Thyroid gland (tissue), 4 donors: ENCODE data around the gene PEX7. TPM values are rescaled to one million over a fixed set of nuclear protein-coding genes. Genes with fewer than 3 reads are reported as not detected.
"Not testable (repeated sequence)": the region's sequence is repeated elsewhere in the genome, so short reads cannot be mapped to it uniquely, and the experiment has no call there.

Source experiments
- DNase-seq, 2 donors: peaks; one replicate each; pipeline ENCODE4 v3.0.0-alpha.2; 2019
- H3K27ac ChIP-seq, 3 donors: fragments of 200-600 bp; sonication (generic); 1 replicate in 2 of 3; 2 replicates in 1 of 3; pipeline ENCODE4 v1.5.1; 2016 to 2019; ENCODE audit warnings: mild to moderate bottlenecking in 1 of 3, moderate library complexity in 1 of 3
- H3K27me3 ChIP-seq: fragments of 200-600 bp; sonication (generic); one replicate; pipeline ENCODE4 v1.5.1; 2019
- H3K36me3 ChIP-seq, 2 donors: fragments of 200-600 bp; sonication (generic); one replicate each; pipeline ENCODE4 v1.5.1; 2016 to 2019
- H3K4me1 ChIP-seq, 2 donors: fragments of 200-600 bp; sonication (generic); one replicate each; pipeline ENCODE4 v1.5.1; 2017 to 2019
- H3K4me3 ChIP-seq, 3 donors: fragments of 200-600 bp; sonication (generic); replicated peaks in 1 of 3; 1 replicate in 2 of 3; 2 replicates in 1 of 3; pipeline ENCODE4 v1.5.1; 2016; ENCODE audit warnings: mild to moderate bottlenecking in 1 of 3
- H3K9me3 ChIP-seq: fragments of 200-600 bp; sonication (generic); one replicate; pipeline ENCODE4 v1.5.1; 2017
- CTCF ChIP-seq, 6 experiments: fragments of 200-600 bp in 3 of 6; fragments of 450-650 bp in 3 of 6; sonication (generic) in 3 of 6; IDR thresholded peaks; one replicate each; pipeline ENCODE4 v1.5.1; 2016 to 2019; ENCODE audit warnings: antibody characterized with exemption in 6 of 6, mild to moderate bottlenecking in 2 of 6, inconsistent platforms in 1 of 6, moderate library complexity in 1 of 6
- POLR2A ChIP-seq, 2 donors: fragments of 450-650 bp; IDR thresholded peaks; one replicate each; pipeline ENCODE4 v1.6.1; 2017; ENCODE audit warnings: antibody characterized with exemption in 2 of 2, mild to moderate bottlenecking in 2 of 2, moderate library complexity in 1 of 2
- WGBS, 2 donors: methylation state at CpG; one replicate each; pipeline ENCODE4 v1.1.5; 2017; 5-methylcytosine and 5-hydroxymethylcytosine counted together
- intact Hi-C: fragments of 100-400 bp; cut with DNase I; formaldehyde crosslinking; loops from one replicate; pipeline ENCODE4 v1.15.1; 2023
- total RNA-seq, 4 donors: library from RNA; depleted of rRNA; stranded (reverse); fragments of >200 nt; gene quantifications; one replicate each; pipeline ENCODE4 v1.2.3, GENCODE V29; 2016

PEX7 gene
- total RNA-seq, 4 donors from 2014 or later: 16.4 to 23.9 (median 18.2) TPM

- H3K9me3 ChIP-seq: no peaks in the 10 kb centered on the region
- no peaks in the 10 kb centered on the region for H3K27me3 ChIP-seq
- 69 to 74% methylated on average over 4 of the region's 4 CpGs for WGBS, 2 donors
- DNase-seq: no peak
- no peaks in the 10 kb centered on the region for H3K36me3 ChIP-seq
- no peak for TF ChIP-seq CTCF (IDR thresholded peaks at IDR 0.05)
- TF ChIP-seq POLR2A (IDR thresholded peaks at IDR 0.05): no peak
- intact Hi-C loops: no loop called here
- no peak overlapping the region for H3K4me3 ChIP-seq
- no peaks in the 10 kb centered on the region for H3K4me1 ChIP-seq
- H3K27ac ChIP-seq: no peak overlapping the region
These were observed 123.3 kb downstream of the PEX7 start for GRCh38 chr6:136945711-136946121.

GRCh38 chr6:136947037-136947436 is 124.6 kb downstream of the PEX7 start:
- TF ChIP-seq POLR2A (IDR thresholded peaks at IDR 0.05) (no peak), CTCF (IDR thresholded peaks at IDR 0.05) (no peak)
- Histone ChIP-seq H3K36me3 (no peaks in the 10 kb centered on the region), H3K27ac (no peak overlapping the region), H3K4me3 (no peak overlapping the region), H3K27me3 (no peaks in the 10 kb centered on the region), H3K4me1 (no peaks in the 10 kb centered on the region), H3K9me3 (no peaks in the 10 kb centered on the region)
- 59 to 61% methylated on average over 9 of the region's 9 CpGs for WGBS, 2 donors
- DNase-seq: no peak
- intact Hi-C loops: no loop called here

- H3K9me3 ChIP-seq, DNase-seq, H3K27ac ChIP-seq, H3K36me3 ChIP-seq, H3K4me3 ChIP-seq, H3K27me3 ChIP-seq, H3K4me1 ChIP-seq, intact Hi-C loops: not testable (repeated sequence)
- 95 to 97% methylated on average over 3 of the region's 3 CpGs for WGBS, 2 donors
These were observed 127.6 kb downstream of the PEX7 start for GRCh38 chr6:136949957-136950356.

GRCh38 chr6:136950436-136951126 is 128.2 kb downstream of the PEX7 start:
- H3K4me1 ChIP-seq: no peaks in the 10 kb centered on the region
- H3K4me3 ChIP-seq: no peak overlapping the region
- H3K27me3 ChIP-seq: no peaks in the 10 kb centered on the region
- intact Hi-C loops: no loop called here
- no peak for DNase-seq
- no peaks in the 10 kb centered on the region for H3K36me3 ChIP-seq
- TF ChIP-seq CTCF (IDR thresholded peaks at IDR 0.05): no peak
- TF ChIP-seq POLR2A (IDR thresholded peaks at IDR 0.05): no peak
- WGBS, 2 donors: 79 to 80% methylated on average over 4 of the region's 4 CpGs
- H3K9me3 ChIP-seq: no peaks in the 10 kb centered on the region
- no peak overlapping the region for H3K27ac ChIP-seq

- Histone ChIP-seq H3K9me3 (no peaks in the 10 kb centered on the region), H3K36me3 (no peaks in the 10 kb centered on the region), H3K4me3 (no peak overlapping the region), H3K27ac (no peak overlapping the region), H3K27me3 (no peaks in the 10 kb centered on the region), H3K4me1 (no peaks in the 10 kb centered on the region)
- TF ChIP-seq CTCF (IDR thresholded peaks at IDR 0.05) (no peak), POLR2A (IDR thresholded peaks at IDR 0.05) (no peak)
- no peak for DNase-seq
- WGBS, 2 donors: 55 to 65% methylated on average over 7 of the region's 7 CpGs
- intact Hi-C loops: no loop called here
These were observed 130.4 kb downstream of the PEX7 start for GRCh38 chr6:136952714-136953260.
